ENCODE results near the gene CPA5.

CPA5 gene

GRCh38 chr7:130379921-130380860 lies 35.6 kb downstream of the CPA5 start, which contains the start of gene CPA1:
TSS of gene CPA1 (plus strand) at chr7:130380494. CDS start at chr7:130380521, 27 bp downstream.
- DNase-seq, result peak; percentile 51

GRCh38 chr7:130380861-130381455 lies 36.3 kb downstream of the CPA5 start:
- DNase-seq, result peak; percentile 40

GRCh38 chr7:130381468-130382312 lies 37.1 kb downstream of the CPA5 start:
- DNase-seq, result peak; percentile 38

- DNase-seq, result peak; percentile 10
Observed at GRCh38 chr7:130383187-130383980, 38.8 kb downstream of the CPA5 start.

- peak; percentile 28 for DNase-seq
Observed at GRCh38 chr7:130384371-130384801, 39.8 kb downstream of the CPA5 start.

- DNase-seq, result no peak
Observed at GRCh38 chr7:130384841-130385599, 40.4 kb downstream of the CPA5 start.

GRCh38 chr7:130385600-130386066 lies 41.0 kb downstream of the CPA5 start:
- DNase-seq, result no peak

GRCh38 chr7:130386876-130387275 lies 42.3 kb downstream of the CPA5 start:
- no peak for DNase-seq

- no peak for DNase-seq
Observed at GRCh38 chr7:130387306-130387627, 42.7 kb downstream of the CPA5 start.

- DNase-seq, result no peak
Observed at GRCh38 chr7:130387628-130388403, 43.2 kb downstream of the CPA5 start.

GRCh38 chr7:130388671-130389070 lies 44.1 kb downstream of the CPA5 start:
- DNase-seq, result no peak

GRCh38 chr7:130390486-130390885 lies 45.9 kb downstream of the CPA5 start:
- DNase-seq, result no peak

GRCh38 chr7:130393101-130393561 lies 48.5 kb downstream of the CPA5 start:
- DNase-seq, result no peak

- no peak for DNase-seq
Observed at GRCh38 chr7:130393841-130394411, 49.3 kb downstream of the CPA5 start.

GRCh38 chr7:130394421-130395195 lies 50.0 kb downstream of the CPA5 start:
- DNase-seq, result no peak

- no peak for DNase-seq
Observed at GRCh38 chr7:130395421-130395820, 50.8 kb downstream of the CPA5 start.

- DNase-seq, result no peak
Observed at GRCh38 chr7:130396109-130396508, 51.5 kb downstream of the CPA5 start.

GRCh38 chr7:130397051-130397757 lies 52.6 kb downstream of the CPA5 start:
- DNase-seq, result no peak

GRCh38 chr7:130397758-130398073 lies 53.1 kb downstream of the CPA5 start:
- DNase-seq, result no peak
